ENCODE results near the gene VAC14. TPM values are rescaled to one million over a fixed set of nuclear protein-coding genes. Genes with fewer than 3 reads are reported as not detected.

Gene VAC14
- total RNA-seq, 1 donor from 2014 or later: 75.1 TPM

DNA sequence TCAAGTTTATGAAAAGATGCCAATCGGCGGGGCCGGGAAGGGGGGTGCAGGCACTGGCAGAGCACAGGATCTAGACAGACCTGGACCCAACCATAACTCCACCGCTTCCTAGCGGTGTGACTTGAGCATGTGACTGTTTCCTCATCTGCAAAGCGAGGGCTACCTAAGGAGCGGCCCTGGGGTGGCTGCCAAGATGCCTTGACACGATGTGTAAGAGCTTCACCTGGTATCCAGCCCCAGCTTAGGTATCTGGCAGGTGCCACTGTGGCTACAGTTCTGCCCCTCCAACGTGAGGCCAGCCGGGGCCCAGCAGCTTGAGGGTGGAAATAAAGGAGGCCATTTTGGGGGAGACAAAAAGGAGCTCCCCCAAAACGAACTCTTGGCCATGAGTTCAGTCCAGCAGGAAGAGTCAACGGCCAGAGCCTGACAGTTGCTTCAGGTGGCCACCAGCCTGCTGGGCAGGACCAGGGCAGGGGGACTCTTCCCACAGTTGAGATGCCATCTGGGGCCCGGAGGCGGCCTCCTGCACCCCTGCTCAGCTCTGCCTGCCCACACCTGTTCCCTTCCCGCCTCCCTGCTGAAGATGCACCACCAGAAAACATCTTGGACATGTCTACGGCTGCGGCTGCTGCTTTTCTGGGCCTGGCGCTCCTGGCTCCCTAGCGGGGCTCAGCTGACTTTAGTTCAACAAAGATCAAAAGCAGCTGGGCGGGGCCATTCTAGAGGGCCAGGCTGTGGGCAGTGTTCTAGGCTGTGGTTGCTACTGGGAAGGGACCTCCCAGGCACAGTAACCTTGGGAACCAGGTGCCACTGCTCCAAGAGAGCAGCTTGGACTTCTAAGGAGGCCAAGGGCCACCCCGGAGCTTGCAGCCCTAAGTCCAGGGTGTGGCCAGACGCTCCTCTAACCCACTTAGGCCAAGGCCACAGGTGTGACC is 111.7 kb downstream of the VAC14 start:
- TF ChIP-seq, protein P1, sequence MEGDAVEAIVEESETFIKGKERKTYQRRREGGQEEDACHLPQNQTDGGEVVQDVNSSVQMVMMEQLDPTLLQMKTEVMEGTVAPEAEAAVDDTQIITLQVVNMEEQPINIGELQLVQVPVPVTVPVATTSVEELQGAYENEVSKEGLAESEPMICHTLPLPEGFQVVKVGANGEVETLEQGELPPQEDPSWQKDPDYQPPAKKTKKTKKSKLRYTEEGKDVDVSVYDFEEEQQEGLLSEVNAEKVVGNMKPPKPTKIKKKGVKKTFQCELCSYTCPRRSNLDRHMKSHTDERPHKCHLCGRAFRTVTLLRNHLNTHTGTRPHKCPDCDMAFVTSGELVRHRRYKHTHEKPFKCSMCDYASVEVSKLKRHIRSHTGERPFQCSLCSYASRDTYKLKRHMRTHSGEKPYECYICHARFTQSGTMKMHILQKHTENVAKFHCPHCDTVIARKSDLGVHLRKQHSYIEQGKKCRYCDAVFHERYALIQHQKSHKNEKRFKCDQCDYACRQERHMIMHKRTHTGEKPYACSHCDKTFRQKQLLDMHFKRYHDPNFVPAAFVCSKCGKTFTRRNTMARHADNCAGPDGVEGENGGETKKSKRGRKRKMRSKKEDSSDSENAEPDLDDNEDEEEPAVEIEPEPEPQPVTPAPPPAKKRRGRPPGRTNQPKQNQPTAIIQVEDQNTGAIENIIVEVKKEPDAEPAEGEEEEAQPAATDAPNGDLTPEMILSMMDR (IDR thresholded peaks at IDR 0.05): no peak
- Histone ChIP-seq H3K36me3 (no peaks in the 10 kb centered on the region), H3K27ac (peak overlapping the region; percentile 96 to 97), H3K27me3 (no peaks in the 10 kb centered on the region), H3K9me3 (no peaks in the 10 kb centered on the region), H3K4me3 (no peak overlapping the region), H3K4me1 (peaks cover 49 to 84% of the 10 kb centered on the region in 2 donors)
- no peak for DNase-seq (ENCODE audit: low spot score in 2 of 2)
- intact Hi-C loops (cut with DNase I): loop anchor here (10.0 kb wide), 1 partner anchor 875 kb away; no protein-coding TSS in a partner anchor

DNA sequence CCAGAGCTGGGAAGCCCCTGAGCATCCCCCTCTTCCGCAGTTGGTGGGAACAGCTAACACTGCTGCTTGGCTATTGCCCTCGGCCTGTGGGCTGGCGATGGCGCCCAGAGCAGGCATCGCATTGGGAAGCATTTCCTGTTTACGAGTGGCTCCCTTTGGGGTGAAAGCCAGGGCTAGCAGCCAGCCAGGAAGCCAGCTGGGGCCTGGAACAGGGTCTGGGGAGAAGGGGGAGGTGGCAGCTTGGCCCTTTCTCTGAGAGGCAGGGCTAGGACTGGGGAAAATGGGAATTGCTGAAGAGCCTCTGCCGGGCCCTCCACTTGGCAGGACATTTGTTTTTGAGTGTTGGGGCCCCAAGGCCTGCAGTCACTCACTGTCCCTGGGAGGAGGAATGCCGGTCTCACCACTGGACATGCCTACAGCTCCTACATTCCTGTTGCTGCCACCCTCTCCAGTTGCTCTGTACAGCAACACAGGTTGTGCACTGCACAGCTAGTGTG is 112.7 kb downstream of the VAC14 start:
- Histone ChIP-seq H3K27ac (peak overlapping the region; percentile 96 to 97), H3K9me3 (no peaks in the 10 kb centered on the region), H3K27me3 (no peaks in the 10 kb centered on the region), H3K4me1 (peaks cover 44 to 81% of the 10 kb centered on the region in 2 donors), H3K4me3 (no peak overlapping the region), H3K36me3 (no peaks in the 10 kb centered on the region)
- intact Hi-C loops (cut with DNase I): loop anchor here (10.0 kb wide), 1 partner anchor 877 kb away; no protein-coding TSS in a partner anchor
- no peak for DNase-seq (ENCODE audit: low spot score in 2 of 2)
- TF ChIP-seq, protein P1 (IDR thresholded peaks at IDR 0.05): no peak

DNA sequence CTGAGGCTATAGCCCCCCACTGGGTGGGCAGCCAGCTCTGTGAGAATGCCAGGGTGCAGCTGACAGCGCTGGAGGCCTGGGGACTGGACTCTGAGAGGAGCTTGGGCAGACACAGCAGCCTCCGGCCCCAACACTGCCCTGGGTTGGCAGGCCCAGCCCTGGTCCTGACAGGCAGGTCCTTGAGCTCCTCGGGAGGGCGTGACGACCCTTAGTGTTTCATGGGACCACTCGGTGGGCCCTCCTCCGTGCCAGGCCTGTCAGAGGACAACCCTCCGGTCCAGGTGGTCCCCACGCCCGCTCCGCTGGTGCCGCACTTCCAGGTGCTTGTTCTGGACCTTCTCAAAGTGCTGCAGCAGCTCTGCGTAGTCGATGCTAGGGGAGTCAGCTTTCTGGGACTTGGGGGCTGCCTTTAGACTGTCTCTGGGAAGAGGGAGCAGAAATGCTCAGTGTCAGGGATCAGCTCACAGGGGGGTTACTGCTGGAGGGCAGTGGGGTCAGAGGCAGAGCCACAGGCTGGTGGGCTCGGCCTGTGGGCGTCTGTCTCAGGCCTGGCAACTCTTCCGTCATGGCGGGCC is 113.2 kb downstream of the VAC14 start:
- no peaks in the 10 kb centered on the region for H3K36me3 ChIP-seq
- H3K27me3 ChIP-seq: no peaks in the 10 kb centered on the region
- H3K9me3 ChIP-seq: no peaks in the 10 kb centered on the region
- no peak for DNase-seq (ENCODE audit: low spot score in 2 of 2)
- H3K27ac ChIP-seq: peak overlapping the region; percentile 96 to 97
- intact Hi-C loops (cut with DNase I): loop anchor here (10.0 kb wide), 1 partner anchor 877 kb away; no protein-coding TSS in a partner anchor
- H3K4me3 ChIP-seq: no peak overlapping the region
- peaks cover 40 to 81% of the 10 kb centered on the region in 2 donors for H3K4me1 ChIP-seq
- TF ChIP-seq, protein P1 (IDR thresholded peaks at IDR 0.05): no peak

DNA sequence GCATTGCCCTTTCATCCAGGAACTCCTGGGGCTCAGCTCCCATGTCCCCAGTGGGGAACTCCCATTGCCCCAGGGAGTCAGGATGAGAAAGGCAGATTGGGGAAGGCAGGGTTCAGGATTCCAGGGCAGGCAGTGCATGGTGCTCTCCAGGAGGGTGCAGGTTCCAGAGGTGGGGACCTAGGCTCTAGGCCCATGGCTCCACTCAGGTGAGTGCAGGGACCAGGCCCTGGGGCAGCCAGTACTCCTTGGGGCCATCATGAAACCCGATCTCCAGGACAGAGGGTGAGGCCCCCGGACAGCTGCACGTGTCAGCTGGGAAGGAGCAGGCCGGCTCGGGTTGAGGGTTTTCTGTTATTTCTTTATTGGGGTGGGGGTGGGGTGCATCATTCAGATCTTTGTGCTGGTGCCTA is 113.9 kb downstream of the VAC14 start:
- intact Hi-C loops (cut with DNase I): loop anchor here (10.0 kb wide), 1 partner anchor 878 kb away; no protein-coding TSS in a partner anchor
- TF ChIP-seq, protein P1 (IDR thresholded peaks at IDR 0.05): no peak
- peaks cover 36 to 81% of the 10 kb centered on the region in 2 donors for H3K4me1 ChIP-seq
- no peaks in the 10 kb centered on the region for H3K36me3 ChIP-seq
- DNase-seq (ENCODE audit: low spot score in 2 of 2): no peak
- no peaks in the 10 kb centered on the region for H3K9me3 ChIP-seq
- H3K27me3 ChIP-seq: no peaks in the 10 kb centered on the region
- no peak overlapping the region for H3K4me3 ChIP-seq
- peak overlapping the region; percentile 96 to 97 for H3K27ac ChIP-seq

DNA sequence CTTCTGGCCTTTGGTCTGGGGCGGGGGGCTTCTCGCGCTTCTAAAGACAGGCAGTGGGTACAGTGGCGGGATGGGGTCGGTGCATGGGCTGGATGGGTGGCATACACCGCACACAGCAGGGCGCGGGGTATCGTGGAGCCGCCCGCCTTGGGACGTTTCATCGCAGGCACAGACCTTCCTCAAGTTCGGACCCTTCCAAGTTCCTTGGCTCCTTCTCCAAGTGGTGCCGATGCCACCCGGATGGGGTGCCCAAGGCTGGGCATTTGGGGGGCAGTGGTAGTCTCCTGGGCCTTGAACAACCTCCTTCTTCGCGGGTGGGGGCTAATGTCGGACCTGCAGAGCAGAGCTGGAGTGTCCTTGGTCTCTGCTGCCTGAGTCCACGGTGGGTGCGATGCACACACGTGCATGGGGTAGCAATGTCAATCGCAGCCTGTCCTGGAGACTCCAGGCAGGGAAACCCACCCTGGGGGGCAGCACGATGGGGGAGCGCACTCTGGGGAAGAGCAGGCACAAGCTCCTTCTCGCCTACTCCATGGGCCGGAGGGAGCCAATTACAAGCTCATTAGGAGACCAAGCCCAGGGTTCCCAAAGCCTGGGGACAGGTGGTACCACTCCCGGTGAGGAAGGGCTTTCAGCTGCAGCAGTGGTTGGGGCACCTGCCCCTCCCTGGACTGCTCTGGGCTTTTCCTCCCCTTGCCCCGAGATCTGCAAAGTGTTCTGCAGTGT is 114.4 kb downstream of the VAC14 start:
- no peak for DNase-seq (ENCODE audit: low spot score in 2 of 2)
- peak overlapping the region; percentile 96 to 97 for H3K27ac ChIP-seq

More for the DNA sequence above, 114.4 kb downstream of the VAC14 start:
- TF ChIP-seq, protein P1 (IDR thresholded peaks at IDR 0.05): no peak
- H3K36me3 ChIP-seq: no peaks in the 10 kb centered on the region
- no peaks in the 10 kb centered on the region for H3K27me3 ChIP-seq
- peak overlapping the region; percentile 62 to 70 for H3K4me3 ChIP-seq
- peaks cover 38 to 84% of the 10 kb centered on the region in 2 donors for H3K4me1 ChIP-seq
- H3K9me3 ChIP-seq: no peaks in the 10 kb centered on the region
- intact Hi-C loops (cut with DNase I): loop anchor here (10.0 kb wide), 1 partner anchor 878 kb away; no protein-coding TSS in a partner anchor

Measured in ascending aorta (tissue), 2 donors.